CD4-positive, alpha-beta memory T cell (primary cell): ENCODE results near the gene GALK1. TPM values are rescaled to one million over a fixed set of nuclear protein-coding genes. Genes with fewer than 3 reads are reported as not detected.

Experiments used
- CTCF ChIA-PET: fragments of 350-600 bp; sonication (Branson Sonifier 250); formaldehyde crosslinking; loops from one replicate; lab custom pipeline; 2021; ENCODE audit warnings: inconsistent platforms; ENCODE audit not compliant: partially characterized antibody; lab: Charles Lee
- POLR2A ChIA-PET: fragments of 350-600 bp; sonication (Branson Sonifier 250); formaldehyde crosslinking; loops from one replicate; lab custom pipeline; 2021; ENCODE audit not compliant: partially characterized antibody; lab: Charles Lee
- DNase-seq, 5 donors: peaks; one replicate each; pipeline versions ENCODE4 v3.0.0 to v3.0.0-alpha.2; 2020 to 2022; ENCODE audit warnings: mixed read lengths in 1 of 5
- H3K27ac ChIP-seq: one replicate; pipeline ENCODE4 v1.7.0; 2013; ENCODE audit warnings: low read depth, low read length
- H3K27me3 ChIP-seq: 2 replicates; pipeline ENCODE4 v1.7.0; 2013; ENCODE audit warnings: mild to moderate bottlenecking, low read length, moderate library complexity; ENCODE audit not compliant: insufficient read depth
- H3K36me3 ChIP-seq: 2 replicates; pipeline ENCODE4 v1.7.0; 2013; ENCODE audit warnings: mild to moderate bottlenecking, low read length, moderate library complexity; ENCODE audit not compliant: insufficient read depth
- H3K4me1 ChIP-seq: 2 replicates; pipeline ENCODE4 v1.7.0; 2013; ENCODE audit warnings: mild to moderate bottlenecking, low read length, moderate library complexity; ENCODE audit not compliant: insufficient read depth
- H3K4me3 ChIP-seq, 2 donors: one replicate each; pipeline ENCODE4 v1.7.0; 2013; ENCODE audit warnings: low read length in 2 of 2, mild to moderate bottlenecking in 1 of 2
- H3K9me3 ChIP-seq, 2 donors: one replicate each; pipeline ENCODE4 v1.7.0; 2013; ENCODE audit warnings: low read length in 2 of 2, control low read depth in 1 of 2; ENCODE audit not compliant: control insufficient read depth in 1 of 2
- H3K27ac Mint-ChIP-seq, 7 donors: one replicate each; pipeline ENCODE4 v1.8.0; 2020 to 2021; ENCODE audit warnings: mixed read lengths in 7 of 7, mild to moderate bottlenecking in 6 of 7, inconsistent platforms in 3 of 7, moderate library complexity in 3 of 7
- H3K27me3 Mint-ChIP-seq, 2 donors: one replicate each; pipeline ENCODE4 v1.8.0; 2020 to 2021; ENCODE audit warnings: mixed read lengths in 2 of 2
- H3K36me3 Mint-ChIP-seq, 2 donors: one replicate each; pipeline ENCODE4 v1.8.0; 2020 to 2021; ENCODE audit warnings: mixed read lengths in 2 of 2, inconsistent platforms in 1 of 2, mild to moderate bottlenecking in 1 of 2
- H3K4me1 Mint-ChIP-seq, 4 donors: one replicate each; pipeline ENCODE4 v1.8.0; 2020 to 2021; ENCODE audit warnings: mixed read lengths in 4 of 4, mild to moderate bottlenecking in 1 of 4
- H3K4me3 Mint-ChIP-seq, 8 donors: one replicate each; pipeline ENCODE4 v1.8.0; 2020 to 2021; ENCODE audit warnings: mixed read lengths in 8 of 8, mild to moderate bottlenecking in 7 of 8, moderate library complexity in 6 of 8, inconsistent platforms in 3 of 8
- H3K9me3 Mint-ChIP-seq, 8 donors: one replicate each; pipeline ENCODE4 v1.8.0; 2020 to 2021; ENCODE audit warnings: mixed read lengths in 8 of 8, mild to moderate bottlenecking in 5 of 8, inconsistent platforms in 3 of 8, moderate library complexity in 1 of 8
- intact Hi-C: fragments of 100-400 bp; cut with micrococcal nuclease; formaldehyde crosslinking; loops from one replicate; pipeline ENCODE4 v1.15.1; 2023
- polyA plus RNA-seq, 2 donors: library from polyadenylated mRNA; unstranded; fragments of 300-500 nt; fragmentation: Illumina TruSeq; gene quantifications; one replicate each; pipeline ENCODE4 v1.2.3, GENCODE V29; 2021
- total RNA-seq, 2 experiments: library from RNA; stranded (reverse); gene quantifications; one replicate each; pipeline ENCODE4 v1.2.3, GENCODE V29; 2021

GALK1 gene
- total and polyA plus RNA-seq, 4 experiments from 2014 or later: 17.5 to 25.9 (median 21.9) TPM

- Histone ChIP-seq H3K4me3 (peak overlapping the region; percentile 66 to 79), H3K27ac (peak overlapping the region; percentile 100), H3K36me3 (peaks cover under 1% of the 10 kb centered on the region), H3K4me1 (peaks cover 51% of the 10 kb centered on the region), H3K27me3 (no peaks in the 10 kb centered on the region), H3K9me3 (no peaks in the 10 kb centered on the region)
- peak overlapping the region; percentile 95 to 100 (median 99) for H3K27ac Mint-ChIP-seq
- peak in 1 of 5 donors; percentile 57 for DNase-seq
- peaks cover 0 to 5% (median 1%) of the 10 kb centered on the region in 8 donors for H3K9me3 Mint-ChIP-seq
- H3K36me3 Mint-ChIP-seq: peaks cover 4 to 12% of the 10 kb centered on the region in 2 donors
- intact Hi-C loops: loop anchor here (1.0 to 2.0 kb wide), 2 partner anchors 71 to 195 kb away; partner anchors contain the start of genes ACOX1, TEN1 and WBP2
- H3K4me1 Mint-ChIP-seq: peaks cover 26 to 55% (median 42%) of the 10 kb centered on the region in 4 donors
- H3K4me3 Mint-ChIP-seq: peak overlapping the region; percentile 88 to 97 (median 94)
- POLR2A ChIA-PET: interaction anchor here (0.6 to 16.6 kb wide), 27 partner anchors 8 to 614 kb away, joined by 3 to 556 read pairs (median 6); partner anchors contain the start of genes ACOX1, GALK1, LLGL2 and MRPL38
- CTCF ChIA-PET: interaction anchor here (1.0 to 2.8 kb wide), 21 partner anchors 8 to 121 kb away, joined by 3 to 29 read pairs (median 7); partner anchors contain the start of genes GALK1, MRPL38, TRIM47 and UNC13D
- H3K27me3 Mint-ChIP-seq: peaks cover 1 to 2% of the 10 kb centered on the region in 2 donors
Observed at GRCh38 chr17:75783803-75784472, 18.9 kb upstream of the GALK1 start.

- peak overlapping the region; percentile 100 for H3K27ac ChIP-seq
- Mint-ChIP-seq H3K27me3 (peaks cover 1 to 2% of the 10 kb centered on the region in 2 donors), H3K4me1 (peaks cover 28 to 62% (median 44%) of the 10 kb centered on the region in 4 donors), H3K9me3 (peaks cover 0 to 6% (median 1%) of the 10 kb centered on the region in 8 donors), H3K4me3 (peak overlapping the region; percentile 88 to 97 (median 94)), H3K36me3 (peaks cover 11 to 19% of the 10 kb centered on the region in 2 donors), H3K27ac (peak overlapping the region; percentile 95 to 100 (median 99))
- no peaks in the 10 kb centered on the region for H3K9me3 ChIP-seq
- ChIA-PET CTCF (interaction anchor here (0.7 to 2.8 kb wide), 20 partner anchors 9 to 122 kb away, joined by 3 to 29 read pairs (median 6); partner anchors contain the start of genes GALK1, MRPL38, TRIM47 and UNC13D), POLR2A (interaction anchor here (0.6 to 16.6 kb wide), 21 partner anchors 7 to 615 kb away, joined by 3 to 556 read pairs (median 6); partner anchors contain the start of genes ACOX1, GALK1, MRPL38 and PRPSAP1)
- H3K36me3 ChIP-seq: peaks cover 8% of the 10 kb centered on the region
- H3K4me1 ChIP-seq: peaks cover 51% of the 10 kb centered on the region
- peak in 4 of 5 donors; percentile 60 to 69 (median 67) for DNase-seq
- intact Hi-C loops: no loop called here
- H3K27me3 ChIP-seq: no peaks in the 10 kb centered on the region
- H3K4me3 ChIP-seq: peak overlapping the region; percentile 2 to 45
Observed at GRCh38 chr17:75783069-75783783, 18.2 kb upstream of the GALK1 start.

GRCh38 chr17:75779987-75780889, 15.2 kb upstream of the GALK1 start:
- Mint-ChIP-seq H3K4me3 (peak overlapping the region; percentile 94 to 99 (median 98)), H3K4me1 (peaks cover 32 to 70% (median 49%) of the 10 kb centered on the region in 4 donors), H3K9me3 (peaks cover 0 to 6% (median 1%) of the 10 kb centered on the region in 8 donors), H3K36me3 (peaks cover 28 to 43% of the 10 kb centered on the region in 2 donors), H3K27me3 (peaks cover 1 to 2% of the 10 kb centered on the region in 2 donors), H3K27ac (peak overlapping the region; percentile 90 to 100 (median 99))
- ChIA-PET CTCF (interaction anchor here (0.7 to 1.7 kb wide), 8 partner anchors 15 to 116 kb away, joined by 3 to 9 read pairs (median 4); partner anchors contain the start of genes GALK1, TRIM65 and WBP2), POLR2A (interaction anchor here (0.5 to 16.6 kb wide), 30 partner anchors 9 to 780 kb away, joined by 3 to 556 read pairs (median 4); partner anchors contain the start of genes ACOX1, GALK1, MIF4GD and MRPL38)
- H3K9me3 ChIP-seq: no peaks in the 10 kb centered on the region
- H3K4me3 ChIP-seq: no peak overlapping the region
- H3K4me1 ChIP-seq: peaks cover 48% of the 10 kb centered on the region
- peaks cover 31% of the 10 kb centered on the region for H3K36me3 ChIP-seq
- DNase-seq: no peak
- peak overlapping the region; percentile 98 for H3K27ac ChIP-seq
- intact Hi-C loops: loop anchor here (1.0 to 2.0 kb wide), 4 partner anchors 15 to 117 kb away; partner anchors contain the start of genes GALK1, TRIM65 and WBP2
- no peaks in the 10 kb centered on the region for H3K27me3 ChIP-seq

- intact Hi-C loops: loop anchor here (1.0 to 2.0 kb wide), 4 partner anchors 14 to 117 kb away; partner anchors contain the start of genes GALK1, TRIM65 and WBP2
- peaks cover 31% of the 10 kb centered on the region for H3K36me3 ChIP-seq
- H3K4me1 Mint-ChIP-seq: peaks cover 32 to 70% (median 47%) of the 10 kb centered on the region in 4 donors
- CTCF ChIA-PET: interaction anchor here (0.7 to 7.4 kb wide), 11 partner anchors 14 to 117 kb away, joined by 3 to 56 read pairs (median 5); partner anchors contain the start of genes GALK1, TRIM65 and WBP2
- POLR2A ChIA-PET: interaction anchor here (0.6 to 16.6 kb wide), 30 partner anchors 7 to 781 kb away, joined by 3 to 556 read pairs (median 5); partner anchors contain the start of genes ACOX1, GALK1, MIF4GD and MRPL38
- peak; percentile 94 to 98 (median 98) for DNase-seq
- peak overlapping the region; percentile 96 to 100 (median 99) for H3K27ac Mint-ChIP-seq
- H3K4me3 ChIP-seq: peak overlapping the region; percentile 18 to 84
- H3K27me3 Mint-ChIP-seq: peaks cover 1 to 2% of the 10 kb centered on the region in 2 donors
- peaks cover 45% of the 10 kb centered on the region for H3K4me1 ChIP-seq
- H3K9me3 ChIP-seq: no peaks in the 10 kb centered on the region
- peaks cover 28 to 44% of the 10 kb centered on the region in 2 donors for H3K36me3 Mint-ChIP-seq
- peak overlapping the region; percentile 94 to 99 (median 98) for H3K4me3 Mint-ChIP-seq
- peak overlapping the region; percentile 98 for H3K27ac ChIP-seq
- no peaks in the 10 kb centered on the region for H3K27me3 ChIP-seq
- H3K9me3 Mint-ChIP-seq: peaks cover 0 to 6% (median 1%) of the 10 kb centered on the region in 8 donors
Observed at GRCh38 chr17:75779250-75779986, 14.4 kb upstream of the GALK1 start.

GRCh38 chr17:75778861-75779249, 13.9 kb upstream of the GALK1 start:
- Histone ChIP-seq H3K9me3 (no peaks in the 10 kb centered on the region), H3K4me1 (peaks cover 40% of the 10 kb centered on the region), H3K4me3 (peak overlapping the region; percentile 84 to 92), H3K36me3 (peaks cover 31% of the 10 kb centered on the region), H3K27ac (peak overlapping the region; percentile 98), H3K27me3 (no peaks in the 10 kb centered on the region)
- Mint-ChIP-seq H3K4me1 (peaks cover 32 to 65% (median 45%) of the 10 kb centered on the region in 4 donors), H3K9me3 (peaks cover 0 to 8% (median 1%) of the 10 kb centered on the region in 8 donors), H3K4me3 (peak overlapping the region; percentile 92 to 99 (median 97)), H3K27ac (peak overlapping the region; percentile 85 to 100 (median 93)), H3K36me3 (peaks cover 28 to 46% of the 10 kb centered on the region in 2 donors), H3K27me3 (peaks cover 1 to 2% of the 10 kb centered on the region in 2 donors)
- ChIA-PET CTCF (interaction anchor here (2.0 to 7.4 kb wide), 3 partner anchors 15 to 77 kb away, joined by 7 to 56 read pairs (median 28); partner anchors contain the start of genes GALK1 and WBP2), POLR2A (interaction anchor here (1.0 to 16.6 kb wide), 15 partner anchors 8 to 508 kb away, joined by 3 to 556 read pairs (median 14); partner anchors contain the start of genes GALK1, MIF4GD, MRPL38 and RECQL5)
- intact Hi-C loops: loop anchor here (1.0 to 2.0 kb wide), 4 partner anchors 14 to 118 kb away; partner anchors contain the start of genes GALK1, TRIM65 and WBP2
- DNase-seq: peak; percentile 67 to 81 (median 70)
